ENCODE results near the gene IMMP2L. TPM values are rescaled to one million over a fixed set of nuclear protein-coding genes. Genes with fewer than 3 reads are reported as not detected.

The IMMP2L gene
- total RNA-seq, 4 donors from 2014 or later = 8.3 to 19.2 (median 17.8) TPM

DNA sequence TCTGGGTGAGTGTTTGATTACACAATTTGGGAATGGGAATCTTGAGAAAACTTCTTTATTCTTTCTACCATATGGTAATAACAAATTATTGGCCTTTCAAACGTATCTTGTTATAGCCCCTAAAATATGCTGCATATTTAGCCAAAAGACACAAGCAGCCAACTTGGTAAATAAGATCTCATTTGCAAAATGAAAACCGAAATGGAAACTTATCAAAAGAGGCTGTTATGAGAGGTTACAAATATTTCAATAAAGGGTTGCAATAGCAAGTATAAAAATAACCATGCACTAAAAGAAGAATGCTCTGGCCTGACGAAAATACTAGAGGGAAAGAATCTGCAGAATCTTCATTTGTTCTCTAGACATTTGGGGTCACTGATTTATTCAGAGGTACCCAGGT lies 730.9 kb downstream of the IMMP2L start:
- DNase-seq (no peak), ATAC-seq (no peak)
- Histone ChIP-seq H3K27ac (no peak overlapping the region), H3K27me3 (no peaks in the 10 kb centered on the region), H3K4me3 (no peak overlapping the region), H3K4me1 (no peaks in the 10 kb centered on the region), H3K9me3 (no peaks in the 10 kb centered on the region), H3K36me3 (no peaks in the 10 kb centered on the region)
- intact Hi-C loops (cut with DNase I; ENCODE audit: low total_unique reads) = no loop called here
- in situ Hi-C loops (cut with MboI; ENCODE audit: low sequenced_read_pairs in 4 of 4) = no loop called here
- TF ChIP-seq CTCF (IDR thresholded peaks at IDR 0.05 in 4 of 5, conservative IDR thresholded peaks at IDR 0.05 in 1 of 5) = no peak
- TF ChIP-seq POLR2A (IDR thresholded peaks at IDR 0.05) = no peak

DNA sequence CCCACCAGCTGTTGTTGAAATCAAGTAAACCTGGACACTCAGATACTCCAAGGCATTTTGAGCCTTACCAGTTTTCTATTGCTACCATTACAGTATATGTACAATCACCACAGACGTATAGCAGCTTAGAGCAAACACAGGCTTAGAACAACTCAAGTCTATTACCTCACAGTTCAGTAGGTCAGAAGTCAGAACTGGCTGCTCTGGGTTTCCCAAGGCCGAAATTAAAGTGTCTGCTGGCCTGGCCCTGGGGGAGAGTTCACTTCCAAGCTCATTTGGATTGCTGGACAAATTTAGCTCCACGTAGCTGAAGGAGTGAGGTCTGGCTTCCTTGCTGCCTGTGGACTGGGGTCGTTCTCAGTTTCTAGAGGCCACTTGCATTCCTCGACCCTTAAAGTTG lies 731.5 kb downstream of the IMMP2L start:
- DNase-seq (no peak), ATAC-seq (no peak)
- H3K27ac ChIP-seq = no peak overlapping the region
- no peaks in the 10 kb centered on the region for H3K9me3 ChIP-seq
- intact Hi-C loops (cut with DNase I; ENCODE audit: low total_unique reads) = no loop called here
- no peaks in the 10 kb centered on the region for H3K27me3 ChIP-seq
- no peaks in the 10 kb centered on the region for H3K4me1 ChIP-seq
- in situ Hi-C loops (cut with MboI; ENCODE audit: low sequenced_read_pairs in 4 of 4) = no loop called here
- no peaks in the 10 kb centered on the region for H3K36me3 ChIP-seq
- no peak overlapping the region for H3K4me3 ChIP-seq
- TF ChIP-seq POLR2A (IDR thresholded peaks at IDR 0.05) (no peak), CTCF (IDR thresholded peaks at IDR 0.05 in 4 of 5, conservative IDR thresholded peaks at IDR 0.05 in 1 of 5) (no peak)

GRCh38 chr7:110827936-110828335 lies 734.4 kb downstream of the IMMP2L start:
- DNase-seq (no peak), ATAC-seq (no peak)
- H3K9me3 ChIP-seq = no peaks in the 10 kb centered on the region
- no peak for TF ChIP-seq POLR2A (IDR thresholded peaks at IDR 0.05)
- no peak for TF ChIP-seq CTCF (IDR thresholded peaks at IDR 0.05 in 4 of 5, conservative IDR thresholded peaks at IDR 0.05 in 1 of 5)
- H3K27me3 ChIP-seq = no peaks in the 10 kb centered on the region
- no peak overlapping the region for H3K27ac ChIP-seq
- in situ Hi-C loops (cut with MboI; ENCODE audit: low sequenced_read_pairs in 4 of 4) (no loop called here), intact Hi-C loops (cut with DNase I; ENCODE audit: low total_unique reads) (no loop called here)
- no peak overlapping the region for H3K4me3 ChIP-seq
- no peaks in the 10 kb centered on the region for H3K36me3 ChIP-seq
- no peaks in the 10 kb centered on the region for H3K4me1 ChIP-seq

- Histone ChIP-seq H3K9me3 (no peaks in the 10 kb centered on the region), H3K4me3 (no peak overlapping the region), H3K36me3 (no peaks in the 10 kb centered on the region), H3K27ac (no peak overlapping the region), H3K4me1 (no peaks in the 10 kb centered on the region), H3K27me3 (no peaks in the 10 kb centered on the region)
- ATAC-seq = no peak
- TF ChIP-seq POLR2A (IDR thresholded peaks at IDR 0.05) (no peak), CTCF (IDR thresholded peaks at IDR 0.05 in 4 of 5, conservative IDR thresholded peaks at IDR 0.05 in 1 of 5) (no peak)
- intact Hi-C loops (cut with DNase I; ENCODE audit: low total_unique reads) (no loop called here), in situ Hi-C loops (cut with MboI; ENCODE audit: low sequenced_read_pairs in 4 of 4) (no loop called here)
- DNase-seq = no peak
These were observed 734.9 kb downstream of the IMMP2L start for GRCh38 chr7:110827287-110827855.

- DNase-seq (no peak), ATAC-seq (no peak)
- no peaks in the 10 kb centered on the region for H3K4me1 ChIP-seq
- H3K27me3 ChIP-seq = no peaks in the 10 kb centered on the region
- H3K36me3 ChIP-seq = no peaks in the 10 kb centered on the region
- in situ Hi-C loops (cut with MboI; ENCODE audit: low sequenced_read_pairs in 4 of 4) = no loop called here
- no peaks in the 10 kb centered on the region for H3K9me3 ChIP-seq
- H3K4me3 ChIP-seq = no peak overlapping the region
- TF ChIP-seq POLR2A (IDR thresholded peaks at IDR 0.05) (no peak), CTCF (IDR thresholded peaks at IDR 0.05 in 4 of 5, conservative IDR thresholded peaks at IDR 0.05 in 1 of 5) (no peak)
- H3K27ac ChIP-seq = no peak overlapping the region
- intact Hi-C loops (cut with DNase I; ENCODE audit: low total_unique reads) = no loop called here
These were observed 748.3 kb downstream of the IMMP2L start for GRCh38 chr7:110813986-110814385.

Measured in gastrocnemius medialis (tissue), 4 donors.